KMS-11 (cell line): ENCODE data around the gene SRP19.

Experiments
- H2AFZ ChIP-seq: fragments of 200-600 bp; sonication (generic); 2 replicates; pipeline ENCODE4 v1.6.1; 2016; ENCODE audit warnings: antibody characterized with exemption, mixed run types, low read depth
- H3K27ac ChIP-seq: fragments of 200-600 bp; sonication (generic); 2 replicates; pipeline ENCODE4 v1.6.1; 2016; ENCODE audit warnings: mild to moderate bottlenecking, mixed run types
- H3K27me3 ChIP-seq: fragments of 200-600 bp; sonication (generic); 2 replicates; pipeline ENCODE4 v1.6.1; 2017; ENCODE audit warnings: mild to moderate bottlenecking, low read depth, mixed run types, moderate library complexity; ENCODE audit not compliant: insufficient read depth
- H3K36me3 ChIP-seq: fragments of 200-600 bp; sonication (generic); 2 replicates; pipeline ENCODE4 v1.6.1; 2017; ENCODE audit warnings: mild to moderate bottlenecking, mixed run types; ENCODE audit not compliant: insufficient read depth
- H3K4me1 ChIP-seq: fragments of 200-600 bp; sonication (generic); 2 replicates; pipeline ENCODE4 v1.6.1; 2016; ENCODE audit warnings: mild to moderate bottlenecking, low read depth, mixed run types; ENCODE audit not compliant: poor library complexity, severe bottlenecking
- H3K4me2 ChIP-seq: fragments of 200-600 bp; sonication (generic); 2 replicates; pipeline ENCODE4 v1.7.0; 2016; ENCODE audit warnings: mild to moderate bottlenecking, mixed run types
- H3K4me3 ChIP-seq: fragments of 200-600 bp; sonication (generic); IDR thresholded peaks from 2 replicates; pipeline ENCODE4 v1.6.1; 2017; ENCODE audit warnings: low read depth, low read length, mixed read lengths; ENCODE audit not compliant: insufficient read depth
- H3K79me2 ChIP-seq: fragments of 200-600 bp; sonication (generic); 2 replicates; pipeline ENCODE4 v1.6.1; 2016; ENCODE audit warnings: low read depth, mixed run types; ENCODE audit not compliant: insufficient read depth
- H3K9ac ChIP-seq: fragments of 200-600 bp; sonication (generic); 2 replicates; pipeline ENCODE4 v1.6.1; 2016; ENCODE audit warnings: mild to moderate bottlenecking, mixed run types
- H4K20me1 ChIP-seq: fragments of 200-600 bp; sonication (generic); 2 replicates; pipeline ENCODE4 v1.6.1; 2016; ENCODE audit warnings: mild to moderate bottlenecking, mixed run types; ENCODE audit not compliant: insufficient read depth
- CTCF ChIP-seq: fragments of 200-600 bp; sonication (generic); conservative IDR thresholded peaks from 2 replicates; pipeline ENCODE4 v1.6.1; 2017; ENCODE audit warnings: low read depth, mild to moderate bottlenecking, antibody characterized with exemption, low read length, moderate library complexity, mixed read lengths

SRP19 gene

DNA sequence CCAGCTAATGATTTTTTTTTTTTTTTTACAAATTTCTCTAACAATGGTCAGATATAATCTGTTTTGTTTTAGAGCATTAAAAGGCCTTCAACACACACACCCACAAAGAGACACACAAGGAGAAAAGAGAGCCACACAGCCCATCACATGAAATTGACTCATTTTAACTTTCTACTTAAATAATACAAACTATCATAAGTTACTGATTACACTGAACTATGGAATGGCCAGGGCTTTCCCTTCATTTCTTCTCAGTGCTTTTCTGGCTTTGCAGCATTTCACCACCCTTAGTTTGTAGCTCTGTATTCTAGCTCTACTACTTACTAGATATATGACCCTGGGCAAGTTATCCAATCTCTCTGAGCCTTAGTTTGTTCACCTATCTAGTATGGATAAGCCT, 47.8 kb downstream of the SRP19 start:
- H3K27me3 ChIP-seq = no peaks in the 10 kb centered on the region
- no peak overlapping the region for H3K27ac ChIP-seq
- no peak overlapping the region for H3K9ac ChIP-seq
- no peaks in the 10 kb centered on the region for H3K79me2 ChIP-seq
- no peak overlapping the region for H3K4me2 ChIP-seq
- no peak for TF ChIP-seq CTCF
- H4K20me1 ChIP-seq = no peaks in the 10 kb centered on the region
- no peaks in the 10 kb centered on the region for H3K36me3 ChIP-seq
- H2AFZ ChIP-seq = no peak overlapping the region
- no peak overlapping the region for H3K4me3 ChIP-seq
- no peaks in the 10 kb centered on the region for H3K4me1 ChIP-seq

DNA sequence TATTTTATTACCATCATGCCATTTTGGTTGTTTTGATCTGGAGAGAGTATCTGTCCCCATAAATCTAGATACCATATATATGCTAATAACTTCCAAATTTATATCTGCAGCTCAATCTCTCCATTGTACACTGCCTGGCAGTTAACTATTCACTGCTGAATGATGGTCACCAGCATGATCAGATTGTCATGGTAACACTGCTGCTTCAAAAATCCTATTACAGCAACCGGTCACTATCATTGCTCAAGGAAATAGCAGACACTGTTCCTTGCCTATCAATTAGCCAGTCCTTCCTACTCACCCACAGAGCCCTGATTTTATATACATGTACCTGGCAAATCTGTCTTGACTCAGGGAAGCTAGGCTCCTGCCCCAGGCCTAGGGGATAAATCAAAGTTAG, 49.4 kb downstream of the SRP19 start:
- Histone ChIP-seq H3K27me3 (no peaks in the 10 kb centered on the region), H3K4me1 (no peaks in the 10 kb centered on the region), H3K27ac (no peak overlapping the region), H3K36me3 (no peaks in the 10 kb centered on the region), H4K20me1 (no peaks in the 10 kb centered on the region), H3K4me2 (no peak overlapping the region), H3K79me2 (no peaks in the 10 kb centered on the region), H3K4me3 (no peak overlapping the region), H3K9ac (no peak overlapping the region), H2AFZ (no peak overlapping the region)
- TF ChIP-seq CTCF = no peak

DNA sequence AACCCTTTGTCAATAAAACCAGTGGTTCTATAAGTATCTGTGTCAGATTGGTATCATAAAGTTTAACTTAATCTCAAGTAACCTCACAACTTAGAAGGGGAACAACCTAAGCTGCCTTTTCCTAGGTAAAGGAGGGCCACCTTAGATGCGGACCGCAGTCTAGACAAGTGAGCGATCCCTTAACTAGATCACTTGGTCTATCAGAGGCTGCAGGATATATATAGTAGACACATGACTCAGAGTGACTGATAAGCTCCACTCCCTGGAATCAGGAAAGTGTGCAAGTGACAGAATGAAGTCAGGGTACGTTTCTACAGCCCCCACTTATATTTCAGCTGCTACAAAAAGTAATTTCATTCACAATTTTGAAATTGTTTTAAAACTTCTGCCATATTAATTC, 53.5 kb downstream of the SRP19 start:
- H3K36me3 ChIP-seq = no peaks in the 10 kb centered on the region
- no peak overlapping the region for H3K4me2 ChIP-seq
- H3K9ac ChIP-seq = no peak overlapping the region
- H3K79me2 ChIP-seq = no peaks in the 10 kb centered on the region
- no peaks in the 10 kb centered on the region for H3K4me1 ChIP-seq
- no peak overlapping the region for H2AFZ ChIP-seq
- H3K4me3 ChIP-seq = no peak overlapping the region
- H3K27ac ChIP-seq = no peak overlapping the region
- H4K20me1 ChIP-seq = no peaks in the 10 kb centered on the region
- TF ChIP-seq CTCF = no peak
- H3K27me3 ChIP-seq = no peaks in the 10 kb centered on the region

DNA sequence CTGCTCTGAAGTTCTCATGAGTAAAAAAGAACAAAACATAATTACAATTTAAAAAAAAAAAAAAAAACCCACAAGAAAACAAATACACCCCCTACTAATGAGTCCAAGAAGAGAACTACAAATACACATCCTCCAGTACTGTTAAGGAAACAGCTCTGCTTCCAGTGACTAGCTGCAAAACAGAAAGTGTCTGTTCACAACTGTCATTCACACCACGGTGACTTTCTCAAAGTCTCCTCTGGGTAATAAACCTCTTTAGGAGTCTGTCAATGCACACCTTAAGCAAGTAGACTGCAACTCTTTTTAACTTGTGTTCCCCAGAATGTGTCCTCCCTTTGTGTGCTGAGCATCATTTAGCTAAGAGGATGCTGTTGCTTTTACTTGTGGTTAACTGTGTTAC, 54.7 kb downstream of the SRP19 start:
- H3K27me3 ChIP-seq = no peaks in the 10 kb centered on the region
- H3K9ac ChIP-seq = no peak overlapping the region
- H3K4me3 ChIP-seq = no peak overlapping the region
- H3K27ac ChIP-seq = no peak overlapping the region
- H3K36me3 ChIP-seq = no peaks in the 10 kb centered on the region
- no peaks in the 10 kb centered on the region for H4K20me1 ChIP-seq
- TF ChIP-seq CTCF = no peak
- H2AFZ ChIP-seq = no peak overlapping the region
- H3K4me2 ChIP-seq = no peak overlapping the region
- H3K79me2 ChIP-seq = peaks cover 9% of the 10 kb centered on the region; the same call in 1 of the 2 replicates
- peaks cover 9% of the 10 kb centered on the region for H3K4me1 ChIP-seq
